HG03520 (cell line): ENCODE measurements around the gene SLC25A33.
"Not testable (repeated sequence)": the region's sequence is repeated elsewhere in the genome, so short reads cannot be mapped to it uniquely, and the experiment has no call there.

ENCODE experiments used
- ATAC-seq: cut with Tn5 transposase; IDR thresholded peaks from one replicate; pipeline ENCODE4 v1.9.1; 2021; ENCODE audit warnings: mild to moderate bottlenecking, moderate library complexity; ENCODE audit not compliant: unreplicated experiment

The SLC25A33 gene

GRCh38 chr1:9618909-9619679, 79.8 kb downstream of the SLC25A33 start:
- no peak for ATAC-seq

DNA sequence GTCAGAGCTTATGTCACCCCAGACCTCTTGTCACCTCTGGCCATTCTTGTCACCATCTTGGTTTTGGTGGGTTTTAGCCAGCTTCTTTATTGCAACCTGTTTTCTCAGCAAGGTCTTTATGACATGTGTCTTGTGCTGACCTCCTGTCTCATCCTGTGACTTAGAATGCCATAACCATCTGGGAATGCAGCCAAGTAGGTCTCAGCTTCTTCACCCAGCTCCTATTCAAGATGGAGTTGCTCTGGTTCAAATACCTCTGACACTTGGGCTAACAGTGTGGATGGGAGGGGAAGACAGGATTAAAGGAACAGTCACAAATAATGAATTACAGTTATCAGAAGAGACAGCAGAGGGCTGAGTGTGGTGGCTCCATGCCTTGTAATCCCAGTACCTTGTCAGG, 81.8 kb downstream of the SLC25A33 start:
- no peak for ATAC-seq

- no peak for ATAC-seq
Observed at GRCh38 chr1:9624081-9624480, 84.8 kb downstream of the SLC25A33 start.

GRCh38 chr1:9625030-9625429, 85.8 kb downstream of the SLC25A33 start:
- not testable (repeated sequence) for ATAC-seq

DNA sequence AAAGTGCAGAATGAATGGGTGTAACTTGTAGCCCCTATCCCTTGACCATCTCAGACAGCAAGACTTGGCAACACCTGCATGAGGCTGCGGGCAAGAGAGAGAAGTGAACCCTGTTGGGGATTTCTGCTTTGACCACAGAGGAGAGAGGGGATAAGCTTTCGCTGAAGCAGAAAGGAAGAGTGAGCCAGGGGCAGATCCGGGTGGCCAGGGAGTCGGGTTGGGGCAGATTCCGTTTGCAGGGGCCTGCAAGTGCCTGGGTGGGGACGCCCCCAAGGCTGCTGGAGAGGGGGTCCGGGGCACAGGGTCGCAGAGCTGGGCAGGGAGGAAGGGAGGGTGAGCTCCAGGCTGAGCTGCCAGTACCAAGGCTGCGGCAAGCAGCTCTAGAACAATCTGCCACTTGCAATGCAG, 86.9 kb downstream of the SLC25A33 start:
- ATAC-seq, result no peak

DNA sequence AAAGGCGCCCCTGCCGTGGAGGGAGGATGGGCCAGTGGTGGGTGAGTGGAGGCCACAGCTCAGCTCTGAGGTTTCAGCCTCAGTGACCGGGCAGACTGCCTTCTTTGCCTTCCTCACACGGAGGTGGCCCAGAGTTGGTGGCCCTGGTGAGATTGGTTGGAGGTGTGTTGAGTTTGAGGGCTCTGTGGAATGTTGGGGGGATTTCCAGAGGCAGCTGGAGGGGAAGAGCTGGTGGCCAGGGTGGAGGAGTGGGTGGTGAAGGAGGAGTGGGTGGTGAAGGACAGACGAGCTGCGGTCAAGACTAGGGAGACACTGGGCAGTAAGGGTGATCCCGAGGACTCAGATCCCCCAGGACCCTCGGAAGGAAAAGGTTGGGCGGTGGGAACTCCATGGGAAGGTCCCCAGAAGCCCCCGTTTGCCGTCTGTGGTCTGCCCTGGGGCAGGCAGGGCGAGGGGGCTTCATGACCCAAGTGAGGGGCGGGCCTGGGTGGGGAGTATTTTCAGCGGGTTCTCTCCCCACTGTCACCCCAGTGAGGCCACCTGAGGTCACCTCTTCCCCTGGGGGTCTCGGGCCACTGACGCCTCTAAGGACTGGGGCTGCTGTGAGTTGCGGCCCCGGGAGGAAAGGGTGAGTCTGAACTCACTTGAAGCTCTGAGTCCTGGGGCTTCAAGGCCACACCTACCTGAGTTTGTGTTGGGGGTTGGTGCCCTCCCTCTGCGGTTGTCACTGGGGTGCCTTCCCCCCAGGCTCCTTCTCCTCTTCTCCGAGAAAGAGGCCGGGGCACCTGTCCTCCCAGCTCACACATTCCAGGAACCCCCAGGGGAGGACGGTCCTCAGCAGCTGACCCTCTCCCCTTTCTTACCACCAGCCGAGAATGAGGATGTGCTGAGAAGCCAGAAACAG, 89.5 kb downstream of the SLC25A33 start:
- no peak for ATAC-seq

GRCh38 chr1:9629445-9630201, 90.4 kb downstream of the SLC25A33 start:
- ATAC-seq, result no peak

GRCh38 chr1:9630331-9631111, 91.3 kb downstream of the SLC25A33 start:
- no peak for ATAC-seq

- ATAC-seq, result no peak
Observed at GRCh38 chr1:9631613-9632012, 92.3 kb downstream of the SLC25A33 start.

- no peak for ATAC-seq
Observed at GRCh38 chr1:9633493-9633892, 94.2 kb downstream of the SLC25A33 start.

DNA sequence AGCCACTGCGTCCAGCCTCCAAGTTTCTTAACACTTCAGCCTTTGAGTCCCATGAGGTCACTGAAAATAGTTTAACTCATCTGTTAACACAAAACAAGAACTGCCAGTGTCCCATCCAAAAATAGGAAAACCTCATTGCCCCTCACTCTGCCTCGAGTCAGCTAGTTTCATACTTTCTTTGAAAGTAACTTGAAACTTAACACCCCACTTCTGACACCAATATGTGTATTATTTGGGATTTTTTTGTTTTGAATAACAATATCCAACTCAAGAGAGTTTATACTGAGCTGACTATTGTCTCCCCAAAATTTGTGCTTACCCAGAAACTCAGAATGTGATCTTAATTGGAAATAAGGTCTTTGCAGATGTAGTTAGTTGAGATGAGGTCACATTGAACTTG, 95.3 kb downstream of the SLC25A33 start:
- no peak for ATAC-seq
